UCSD-AML1 (cell line): ENCODE data around the gene TOR1A.

Source experiments
- DNase-seq: peaks from one replicate; lab custom pipeline; 2025; ENCODE audit not compliant: unreplicated experiment; lab: John Stamatoyannopoulos, UW

Gene TOR1A

GRCh38 chr9:129853614-129854013 is 29.7 kb upstream of the TOR1A start:
- no peak for DNase-seq

DNA sequence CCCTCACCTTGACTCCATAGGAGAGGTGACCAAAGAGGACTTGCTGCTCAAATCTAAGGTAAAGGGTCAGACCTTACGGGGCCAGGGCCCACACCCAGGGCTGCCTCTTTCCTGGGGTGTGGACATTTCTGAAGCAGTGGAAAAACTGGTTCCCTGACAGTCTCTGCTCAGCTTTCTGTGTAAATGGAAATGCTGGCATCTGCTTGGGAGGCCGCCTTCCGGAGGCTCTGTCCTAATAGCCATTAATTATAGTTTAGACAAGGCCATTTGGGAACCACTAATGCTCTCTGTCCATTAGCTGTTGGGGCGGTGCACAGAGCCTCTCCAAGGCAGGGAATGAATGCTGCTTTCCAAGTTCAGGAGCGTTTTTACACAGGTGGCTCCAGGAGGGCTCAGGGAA is 28.6 kb upstream of the TOR1A start:
- no peak for DNase-seq

- DNase-seq, result no peak
Observed at GRCh38 chr9:129851821-129852220, 27.9 kb upstream of the TOR1A start.

GRCh38 chr9:129850821-129851550 is 27.1 kb upstream of the TOR1A start:
- no peak for DNase-seq

- DNase-seq, result no peak
Observed at GRCh38 chr9:129849901-129850300, 26.0 kb upstream of the TOR1A start.

DNA sequence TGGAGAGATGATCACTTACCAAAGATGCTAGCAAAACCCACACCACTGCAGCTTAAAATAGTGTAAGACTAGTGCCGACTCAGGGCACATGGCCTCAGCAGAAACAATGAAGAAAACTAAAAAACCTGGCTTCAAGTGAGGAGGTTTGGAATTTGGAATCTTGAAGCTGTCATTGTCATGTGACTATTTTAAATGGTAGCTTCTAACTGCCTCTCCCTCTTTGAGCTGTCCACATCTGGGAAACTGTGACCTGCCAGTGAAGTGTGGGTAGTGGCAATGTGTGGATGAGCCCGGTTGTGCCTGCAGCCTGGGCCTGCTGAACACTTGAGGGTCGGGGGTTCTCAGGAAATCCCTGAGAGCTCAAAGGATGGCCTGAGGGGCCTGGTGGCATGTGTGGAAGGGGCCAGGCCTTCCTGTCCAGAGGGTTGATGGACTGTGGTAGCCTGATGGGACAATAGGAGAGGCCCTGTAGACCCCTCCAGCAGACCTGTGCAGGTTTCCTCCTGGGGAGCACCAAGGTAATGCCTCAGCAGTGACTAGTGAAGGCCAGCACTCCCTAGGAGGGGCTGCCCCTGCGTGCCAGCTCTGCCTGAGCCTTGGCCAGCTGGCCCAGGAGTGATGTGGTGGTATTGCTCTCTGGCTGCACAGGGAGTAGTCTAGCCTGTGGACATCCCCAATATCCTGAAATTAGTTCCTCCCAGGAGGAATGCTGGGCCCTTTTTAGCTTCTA is 24.9 kb upstream of the TOR1A start:
- DNase-seq, result no peak

DNA sequence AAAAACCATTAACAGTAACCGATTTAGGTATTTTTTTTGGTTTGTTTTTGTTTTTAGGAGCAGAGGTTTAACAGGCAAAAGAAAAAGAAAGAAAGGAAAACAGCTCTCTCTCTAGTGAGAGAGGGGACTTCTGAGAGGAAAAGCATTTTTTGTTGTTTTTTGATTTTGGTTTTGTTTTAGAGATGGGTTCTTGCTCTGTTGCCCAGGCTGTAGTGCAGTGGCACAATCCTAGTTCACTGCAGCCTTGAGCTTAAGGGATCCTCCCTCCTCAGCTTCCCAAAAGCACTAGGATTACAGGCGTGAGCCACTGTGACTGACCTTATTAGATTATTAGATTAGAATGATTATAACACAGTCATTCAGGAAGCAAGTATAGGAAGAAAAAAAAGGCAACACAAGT is 21.4 kb upstream of the TOR1A start:
- no peak for DNase-seq

GRCh38 chr9:129841071-129841470 is 17.1 kb upstream of the TOR1A start:
- DNase-seq, result no peak

DNA sequence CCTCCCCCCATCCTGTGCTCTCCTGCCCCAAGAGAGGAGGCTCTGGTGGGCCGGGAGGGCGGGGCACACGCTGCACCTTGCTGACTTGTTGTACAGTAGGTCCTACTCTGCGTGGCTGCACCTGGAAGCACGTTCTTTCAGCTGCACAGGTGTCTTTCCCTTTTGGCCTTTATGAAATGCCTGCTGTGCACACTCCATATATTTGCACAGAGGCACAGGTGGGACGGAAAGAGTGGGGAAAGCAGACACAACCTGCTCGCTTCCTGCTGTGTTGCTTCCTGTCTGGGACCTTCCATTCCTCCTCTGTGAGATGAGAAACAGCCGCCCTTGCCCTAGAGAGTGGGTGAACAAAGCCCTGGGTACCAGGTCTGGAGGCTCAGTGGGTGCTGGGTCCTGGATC is 16.1 kb upstream of the TOR1A start:
- no peak for DNase-seq

- DNase-seq, result no peak
Observed at GRCh38 chr9:129839324-129840023, 15.5 kb upstream of the TOR1A start.

- no peak for DNase-seq
Observed at GRCh38 chr9:129838707-129839259, 14.8 kb upstream of the TOR1A start.

DNA sequence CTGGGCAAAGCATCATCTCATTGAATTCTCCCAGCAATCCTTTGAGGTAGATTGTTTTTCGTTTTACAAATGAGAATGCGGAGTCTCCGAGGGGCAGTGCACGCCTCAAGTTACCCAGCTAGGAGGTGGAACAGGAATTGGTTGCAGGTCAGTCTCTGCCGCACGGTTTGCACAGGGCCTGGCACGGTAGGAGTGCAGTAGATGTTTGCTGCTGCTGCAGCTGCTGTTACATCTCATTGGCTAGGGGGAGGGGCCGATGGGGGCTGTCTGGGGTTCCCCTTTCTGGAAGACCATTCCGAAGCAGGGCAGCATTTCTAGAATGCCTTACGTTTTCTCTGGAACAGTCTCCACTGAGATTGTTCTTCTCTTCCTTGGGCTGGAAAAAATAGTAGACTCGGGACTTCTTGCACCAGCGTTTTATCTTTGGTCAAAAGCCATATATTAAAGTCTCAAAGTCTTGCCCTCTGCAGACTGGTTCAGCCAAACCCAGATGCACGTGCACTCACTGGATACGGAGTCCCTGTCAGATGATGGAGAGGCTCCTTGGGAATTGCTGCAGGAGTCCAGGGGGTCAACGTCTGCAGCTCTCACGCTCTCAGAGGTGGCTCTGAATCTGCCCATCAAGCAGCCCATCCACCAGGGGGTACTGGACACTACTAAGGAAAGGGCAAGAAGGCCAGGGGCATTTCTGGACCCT is 12.5 kb upstream of the TOR1A start:
- DNase-seq, result peak; percentile 46

DNA sequence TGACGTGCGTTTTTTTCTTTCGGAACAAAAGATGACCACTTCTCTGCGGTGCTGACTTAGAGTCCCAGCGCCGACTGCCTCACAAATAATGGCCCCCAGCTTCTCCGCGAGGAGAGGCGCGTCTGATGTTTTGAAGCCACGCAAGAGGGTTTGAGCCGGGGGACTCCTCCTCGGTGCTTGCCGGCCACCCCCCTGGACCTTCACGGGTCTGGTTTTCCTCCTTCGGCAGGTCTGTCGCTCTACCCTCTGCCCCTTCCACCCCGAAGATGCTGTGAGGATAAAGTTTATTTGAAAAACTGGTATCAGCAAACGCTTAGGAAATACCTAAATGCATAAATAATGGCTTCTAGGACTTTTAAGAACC is 11.9 kb upstream of the TOR1A start:
- DNase-seq, result no peak

- DNase-seq, result peak; percentile 98
Observed at GRCh38 chr9:129835128-129835859, 11.4 kb upstream of the TOR1A start, which contains the start of the genes C9orf78 and USP20. C9orf78 (minus strand) TSS chr9:129835275; CDS start chr9:129835221, 54 bp downstream. USP20 (plus strand) TSS chr9:129835458; CDS start chr9:129852556, 17,098 bp downstream.

DNA sequence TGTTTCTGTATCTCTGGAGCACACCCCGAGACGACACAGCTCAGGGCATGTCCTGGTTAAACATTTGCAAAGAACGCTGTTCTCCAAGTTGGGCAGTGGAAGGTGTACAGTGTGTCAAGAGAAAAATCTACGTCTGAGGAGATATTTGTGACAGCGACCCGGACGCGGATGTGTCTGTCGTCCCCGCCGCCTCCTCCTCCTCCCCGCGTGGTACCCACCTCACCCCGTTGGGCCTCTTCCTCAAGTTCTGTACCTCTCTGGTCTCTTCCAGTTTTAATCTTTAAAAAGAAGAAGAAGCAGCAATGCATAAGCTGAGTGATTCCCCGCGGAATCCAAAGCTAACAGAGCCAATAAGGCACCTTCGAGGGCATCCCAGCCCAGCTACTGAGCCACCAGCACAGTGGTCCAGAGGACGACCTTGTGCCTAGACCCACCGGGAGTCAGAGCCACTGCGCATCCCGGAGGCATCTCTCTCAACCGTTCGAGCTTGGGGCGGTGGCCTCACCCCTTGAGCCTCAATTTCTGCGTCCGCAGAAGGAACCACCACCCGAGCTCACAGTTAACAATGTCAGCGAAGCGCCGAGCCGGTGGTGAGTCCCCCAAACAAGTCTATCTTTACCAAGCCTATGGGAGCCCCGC is 10.7 kb upstream of the TOR1A start:
- no peak for DNase-seq

- DNase-seq, result no peak
Observed at GRCh38 chr9:129832982-129833381, 9.0 kb upstream of the TOR1A start.

GRCh38 chr9:129828969-129829368 is 5.0 kb upstream of the TOR1A start:
- no peak for DNase-seq

DNA sequence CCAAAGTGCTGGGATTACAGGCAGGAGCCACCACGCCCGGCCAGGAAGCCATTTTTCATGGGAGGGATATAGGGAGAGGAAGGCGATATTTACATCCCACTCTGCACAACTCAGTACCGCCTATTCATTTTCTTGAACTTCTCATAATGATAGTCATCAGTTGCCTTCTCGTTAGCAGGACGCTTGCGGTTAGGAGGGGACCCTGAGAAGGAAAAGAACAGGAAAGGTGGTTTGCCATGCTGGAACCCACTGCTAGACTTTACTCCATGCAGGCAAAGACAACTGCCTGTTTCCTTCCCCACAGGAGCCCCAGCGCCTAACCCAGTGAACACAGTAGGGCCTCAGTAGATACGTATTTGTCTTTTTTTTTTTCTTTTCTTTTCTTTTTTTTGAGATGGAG is 4.1 kb upstream of the TOR1A start:
- peak; percentile 49 for DNase-seq

DNA sequence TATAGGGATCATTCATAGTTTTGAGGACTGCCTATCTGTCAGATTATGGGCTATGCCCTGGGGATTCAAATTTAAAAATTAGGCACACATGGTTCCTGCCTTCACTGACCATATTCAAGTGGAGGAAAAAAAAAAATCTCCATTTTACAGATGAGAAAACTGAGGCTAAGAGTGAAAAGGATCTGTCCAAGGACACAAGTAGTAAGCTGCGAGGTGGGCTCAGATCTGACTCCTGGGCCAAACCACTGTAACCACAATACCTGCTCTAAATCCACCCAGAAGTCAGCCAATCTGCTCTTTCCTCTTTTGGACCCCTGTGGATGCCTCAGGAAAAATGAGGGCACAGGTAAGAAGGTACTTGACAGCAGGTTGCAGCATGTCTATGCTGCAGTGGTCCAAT is 2.8 kb upstream of the TOR1A start:
- no peak for DNase-seq

DNA sequence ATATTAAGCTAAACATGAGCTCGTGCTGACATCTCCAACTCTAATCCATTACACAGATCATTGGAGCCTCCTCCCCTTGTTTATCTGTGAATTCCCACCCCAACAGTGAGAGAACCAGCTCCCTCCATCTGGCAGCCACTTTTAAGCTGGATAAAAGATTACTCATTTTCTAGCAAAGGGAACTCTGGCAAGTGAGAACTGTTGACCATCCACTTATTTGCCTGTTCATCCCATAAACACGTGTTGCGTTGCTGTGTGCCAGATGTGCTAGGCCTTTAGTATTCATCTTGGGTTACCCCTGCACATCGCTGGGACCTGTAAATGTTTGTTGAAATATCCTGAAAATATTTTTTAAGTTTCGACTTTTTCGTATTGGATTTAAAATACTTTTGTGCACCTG is 2.4 kb upstream of the TOR1A start:
- DNase-seq, result no peak
